ENCODE measurements around the gene MCOLN1.

- TF ChIP-seq CTCF (conservative IDR thresholded peaks at IDR 0.05 in 1 of 2, IDR thresholded peaks at IDR 0.05 in 1 of 2; ENCODE audit: extremely low read depth in 1 of 2, insufficient read depth in 1 of 2, low read depth in 1 of 2, low read length in 2 of 2) (no peak), EZH2 (IDR thresholded peaks at IDR 0.05; ENCODE audit: borderline replicate concordance, low read length) (no peak)
Observed at GRCh38 chr19:7480222-7480969, 42.0 kb upstream of the MCOLN1 start.

All from mammary epithelial cell (primary cell).